ENCODE data around the gene ARFGAP3.

DNA sequence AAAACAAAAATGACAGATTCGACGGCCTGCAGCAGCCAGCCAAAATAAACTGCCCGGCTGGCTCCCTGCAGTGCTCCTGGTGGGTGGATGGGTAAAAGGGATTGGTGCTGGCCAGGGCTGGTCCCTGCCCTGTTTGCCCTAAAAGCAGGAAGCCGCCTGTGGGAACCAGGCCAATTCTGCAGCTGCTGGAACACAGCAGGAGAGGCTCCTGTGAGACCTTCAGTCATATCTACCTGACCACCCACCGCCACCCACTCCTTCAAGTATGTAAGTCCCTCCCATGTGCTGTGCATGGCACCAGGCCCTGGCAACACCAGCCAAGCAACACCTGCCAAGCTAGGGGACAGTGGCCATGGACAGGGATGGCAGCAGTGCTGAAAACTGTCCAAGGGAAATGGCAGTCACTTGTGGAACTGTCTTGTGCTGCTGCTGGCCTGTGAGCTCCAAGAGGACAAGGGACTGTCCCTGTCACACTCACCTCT lies 48.7 kb upstream of the ARFGAP3 start:
- TF ChIP-seq, protein P1, sequence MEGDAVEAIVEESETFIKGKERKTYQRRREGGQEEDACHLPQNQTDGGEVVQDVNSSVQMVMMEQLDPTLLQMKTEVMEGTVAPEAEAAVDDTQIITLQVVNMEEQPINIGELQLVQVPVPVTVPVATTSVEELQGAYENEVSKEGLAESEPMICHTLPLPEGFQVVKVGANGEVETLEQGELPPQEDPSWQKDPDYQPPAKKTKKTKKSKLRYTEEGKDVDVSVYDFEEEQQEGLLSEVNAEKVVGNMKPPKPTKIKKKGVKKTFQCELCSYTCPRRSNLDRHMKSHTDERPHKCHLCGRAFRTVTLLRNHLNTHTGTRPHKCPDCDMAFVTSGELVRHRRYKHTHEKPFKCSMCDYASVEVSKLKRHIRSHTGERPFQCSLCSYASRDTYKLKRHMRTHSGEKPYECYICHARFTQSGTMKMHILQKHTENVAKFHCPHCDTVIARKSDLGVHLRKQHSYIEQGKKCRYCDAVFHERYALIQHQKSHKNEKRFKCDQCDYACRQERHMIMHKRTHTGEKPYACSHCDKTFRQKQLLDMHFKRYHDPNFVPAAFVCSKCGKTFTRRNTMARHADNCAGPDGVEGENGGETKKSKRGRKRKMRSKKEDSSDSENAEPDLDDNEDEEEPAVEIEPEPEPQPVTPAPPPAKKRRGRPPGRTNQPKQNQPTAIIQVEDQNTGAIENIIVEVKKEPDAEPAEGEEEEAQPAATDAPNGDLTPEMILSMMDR (IDR thresholded peaks at IDR 0.05; ENCODE audit: low read depth, low read length) = no peak
- TF ChIP-seq POLR2A (IDR thresholded peaks at IDR 0.05; ENCODE audit: extremely low read depth, insufficient read length) (no peak), MYC (IDR thresholded peaks at IDR 0.05; ENCODE audit: low read depth, low read length) (no peak)
- TF ChIP-seq, protein P2, sequence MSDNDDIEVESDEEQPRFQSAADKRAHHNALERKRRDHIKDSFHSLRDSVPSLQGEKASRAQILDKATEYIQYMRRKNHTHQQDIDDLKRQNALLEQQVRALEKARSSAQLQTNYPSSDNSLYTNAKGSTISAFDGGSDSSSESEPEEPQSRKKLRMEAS (IDR thresholded peaks at IDR 0.05; ENCODE audit: low read depth, low read length) = no peak

Measured in NB4 (cell line).